SU-DHL-6 (cell line): ENCODE measurements around the gene SORCS2.

Experiments used
- CTCF ChIP-seq: fragments of 200-600 bp; sonication (generic); IDR thresholded peaks from one replicate; pipeline ENCODE4 v1.5.1; 2017; ENCODE audit warnings: antibody characterized with exemption, mild to moderate bottlenecking, low read length, moderate library complexity; ENCODE audit not compliant: insufficient read depth, poor library complexity, severe bottlenecking
- EZH2phosphoT487 ChIP-seq: fragments of 200-600 bp; sonication (generic), shearing (Covaris generic); conservative IDR thresholded peaks from 2 replicates; pipeline ENCODE4 v1.6.1; 2018; ENCODE audit warnings: mild to moderate bottlenecking, antibody characterized with exemption, low read length, moderate library complexity, mixed read lengths

DNA sequence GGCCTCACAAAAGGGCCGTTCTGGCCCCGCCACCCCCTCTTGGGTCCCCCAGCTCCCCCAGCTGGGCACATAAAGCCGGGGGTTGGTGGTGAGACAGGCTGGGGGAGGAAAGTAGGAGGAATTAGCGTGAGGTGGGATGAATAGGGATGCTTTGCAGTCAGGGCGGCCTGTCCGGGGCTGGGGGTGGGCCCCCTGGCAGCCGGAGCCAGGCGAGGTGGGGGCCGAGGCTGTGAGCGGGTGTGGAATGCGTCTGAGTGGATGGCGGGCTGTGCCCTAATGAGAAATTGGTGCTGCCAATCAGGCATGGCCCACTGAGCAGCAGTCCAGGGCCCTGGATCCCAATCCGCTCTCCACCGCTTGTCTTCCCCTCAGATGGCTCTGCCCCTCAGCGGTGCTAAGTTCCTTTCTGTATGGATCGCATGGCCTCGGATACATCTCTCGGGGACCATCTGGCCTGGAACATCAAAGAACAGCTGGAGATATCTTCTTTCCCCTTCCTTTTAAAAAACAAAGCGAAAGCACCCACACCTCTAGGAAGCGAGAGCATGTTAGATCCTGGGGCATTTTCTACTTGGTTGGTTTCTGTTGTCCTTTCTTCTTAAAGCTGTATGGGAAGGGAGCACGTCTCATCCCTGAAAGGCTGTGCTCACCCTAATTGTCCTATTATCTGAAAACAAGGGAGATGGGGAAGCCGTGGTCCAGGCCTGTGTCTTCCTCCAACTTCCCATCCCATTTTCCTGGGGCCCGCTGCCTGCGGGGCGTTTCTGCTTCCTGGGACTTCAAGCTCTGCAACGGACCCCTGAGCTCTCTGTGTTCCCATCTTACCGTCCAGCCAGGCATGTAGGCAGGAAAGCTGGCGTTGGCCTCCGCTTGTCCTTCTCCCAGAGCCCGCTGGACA is 106.9 kb downstream of the SORCS2 start:
- no peak for TF ChIP-seq CTCF
- TF ChIP-seq EZH2phosphoT487 = no peak
